ENCODE measurements around the gene VRK1. TPM values are rescaled to one million over a fixed set of nuclear protein-coding genes. Genes with fewer than 3 reads are reported as not detected.

The VRK1 gene
- total and polyA plus RNA-seq, 4 experiments from 2014 or later, result 33.4 to 55.6 (median 40.6) TPM

- no peaks in the 10 kb centered on the region for H3K4me1 ChIP-seq (ENCODE audit: insufficient read depth, low read length)
- ChIA-PET POLR2A (ENCODE audit: partially characterized antibody) (no interaction called here), CTCF (ENCODE audit: partially characterized antibody) (no interaction called here)
- H3K36me3 ChIP-seq (ENCODE audit: insufficient read depth, low read length), result no peaks in the 10 kb centered on the region
- H3K27ac ChIP-seq (ENCODE audit: low read depth, low read length), result no peak overlapping the region
- Mint-ChIP-seq H3K27me3 (no peaks in the 10 kb centered on the region), H3K27ac (no peak overlapping the region), H3K4me3 (no peak overlapping the region), H3K36me3 (peaks cover 48 to 62% of the 10 kb centered on the region in 2 donors), H3K4me1 (peaks cover 0 to 4% (median 1%) of the 10 kb centered on the region in 4 donors), H3K9me3 (peaks cover 0 to 2% (median 0%) of the 10 kb centered on the region in 8 donors)
- intact Hi-C loops (cut with micrococcal nuclease), result no loop called here
- H3K27me3 ChIP-seq (ENCODE audit: insufficient read depth, low read length), result no peaks in the 10 kb centered on the region
- DNase-seq, result no peak
- H3K9me3 ChIP-seq (ENCODE audit: control insufficient read depth in 1 of 2, low read length in 2 of 2), result no peaks in the 10 kb centered on the region
- H3K4me3 ChIP-seq (ENCODE audit: low read length in 2 of 2), result no peak overlapping the region
Observed at GRCh38 chr14:96838449-96838848, 41.3 kb downstream of the VRK1 start.

- Histone ChIP-seq H3K27me3 (ENCODE audit: insufficient read depth, low read length) (no peaks in the 10 kb centered on the region), H3K4me1 (ENCODE audit: insufficient read depth, low read length) (no peaks in the 10 kb centered on the region), H3K36me3 (ENCODE audit: insufficient read depth, low read length) (no peaks in the 10 kb centered on the region), H3K27ac (ENCODE audit: low read depth, low read length) (no peak overlapping the region), H3K4me3 (ENCODE audit: low read length in 2 of 2) (no peak overlapping the region), H3K9me3 (ENCODE audit: control insufficient read depth in 1 of 2, low read length in 2 of 2) (no peaks in the 10 kb centered on the region)
- Mint-ChIP-seq H3K4me3 (no peak overlapping the region), H3K27ac (no peak overlapping the region), H3K4me1 (peaks cover 0 to 4% (median 1%) of the 10 kb centered on the region in 4 donors), H3K27me3 (no peaks in the 10 kb centered on the region), H3K36me3 (peaks cover 45 to 55% of the 10 kb centered on the region in 2 donors), H3K9me3 (peaks cover 0 to 2% (median 0%) of the 10 kb centered on the region in 8 donors)
- ChIA-PET CTCF (ENCODE audit: partially characterized antibody) (no interaction called here), POLR2A (ENCODE audit: partially characterized antibody) (no interaction called here)
- no peak for DNase-seq
- intact Hi-C loops (cut with micrococcal nuclease), result no loop called here
Observed at GRCh38 chr14:96839251-96839650, 42.1 kb downstream of the VRK1 start.

- H3K4me3 ChIP-seq (ENCODE audit: low read length in 2 of 2), result no peak overlapping the region
- Mint-ChIP-seq H3K27ac (no peak overlapping the region), H3K27me3 (no peaks in the 10 kb centered on the region), H3K4me3 (no peak overlapping the region), H3K36me3 (peaks cover 41 to 44% of the 10 kb centered on the region in 2 donors), H3K9me3 (peaks cover 0 to 2% (median 0%) of the 10 kb centered on the region in 8 donors), H3K4me1 (peaks cover 0 to 5% (median under 1%) of the 10 kb centered on the region in 4 donors)
- POLR2A ChIA-PET (ENCODE audit: partially characterized antibody), result no interaction called here
- no peak for DNase-seq
- intact Hi-C loops (cut with micrococcal nuclease), result no loop called here
- H3K27ac ChIP-seq (ENCODE audit: low read depth, low read length), result no peak overlapping the region
- H3K4me1 ChIP-seq (ENCODE audit: insufficient read depth, low read length), result no peaks in the 10 kb centered on the region
- no peaks in the 10 kb centered on the region for H3K27me3 ChIP-seq (ENCODE audit: insufficient read depth, low read length)
- peaks cover 10% of the 10 kb centered on the region for H3K36me3 ChIP-seq (ENCODE audit: insufficient read depth, low read length)
- CTCF ChIA-PET (ENCODE audit: partially characterized antibody), result interaction anchor here (2.5 kb wide), 1 partner anchor 10 kb away, joined by 11 read pairs; no protein-coding TSS in a partner anchor
- no peaks in the 10 kb centered on the region for H3K9me3 ChIP-seq (ENCODE audit: control insufficient read depth in 1 of 2, low read length in 2 of 2)
Observed at GRCh38 chr14:96843137-96843536, 46.0 kb downstream of the VRK1 start.

- no peak for DNase-seq
- Mint-ChIP-seq H3K9me3 (no peaks in the 10 kb centered on the region), H3K36me3 (peaks cover 38 to 42% of the 10 kb centered on the region in 2 donors), H3K4me1 (peaks cover 0 to 6% (median 0%) of the 10 kb centered on the region in 4 donors), H3K4me3 (no peak overlapping the region), H3K27ac (peak overlapping the region in 1 of 7 donors; percentile 24), H3K27me3 (no peaks in the 10 kb centered on the region)
- POLR2A ChIA-PET (ENCODE audit: partially characterized antibody), result no interaction called here
- CTCF ChIA-PET (ENCODE audit: partially characterized antibody), result no interaction called here
- Histone ChIP-seq H3K4me1 (ENCODE audit: insufficient read depth, low read length) (no peaks in the 10 kb centered on the region), H3K4me3 (ENCODE audit: low read length in 2 of 2) (no peak overlapping the region), H3K27me3 (ENCODE audit: insufficient read depth, low read length) (no peaks in the 10 kb centered on the region), H3K27ac (ENCODE audit: low read depth, low read length) (no peak overlapping the region), H3K9me3 (ENCODE audit: control insufficient read depth in 1 of 2, low read length in 2 of 2) (no peaks in the 10 kb centered on the region), H3K36me3 (ENCODE audit: insufficient read depth, low read length) (peaks cover 13% of the 10 kb centered on the region)
- intact Hi-C loops (cut with micrococcal nuclease), result no loop called here
Observed at GRCh38 chr14:96844857-96845570, 47.8 kb downstream of the VRK1 start.

GRCh38 chr14:96847451-96847850, 50.3 kb downstream of the VRK1 start:
- POLR2A ChIA-PET (ENCODE audit: partially characterized antibody), result no interaction called here
- peaks cover 13% of the 10 kb centered on the region for H3K36me3 ChIP-seq (ENCODE audit: insufficient read depth, low read length)
- no peaks in the 10 kb centered on the region for H3K27me3 ChIP-seq (ENCODE audit: insufficient read depth, low read length)
- Mint-ChIP-seq H3K4me1 (peaks cover 0 to 6% (median 2%) of the 10 kb centered on the region in 4 donors), H3K27ac (no peak overlapping the region), H3K36me3 (peaks cover 27 to 34% of the 10 kb centered on the region in 2 donors), H3K4me3 (no peak overlapping the region), H3K9me3 (no peaks in the 10 kb centered on the region), H3K27me3 (no peaks in the 10 kb centered on the region)
- no peak overlapping the region for H3K4me3 ChIP-seq (ENCODE audit: low read length in 2 of 2)
- H3K27ac ChIP-seq (ENCODE audit: low read depth, low read length), result no peak overlapping the region
- DNase-seq, result no peak
- intact Hi-C loops (cut with micrococcal nuclease), result no loop called here
- no peaks in the 10 kb centered on the region for H3K9me3 ChIP-seq (ENCODE audit: control insufficient read depth in 1 of 2, low read length in 2 of 2)
- no peaks in the 10 kb centered on the region for H3K4me1 ChIP-seq (ENCODE audit: insufficient read depth, low read length)
- CTCF ChIA-PET (ENCODE audit: partially characterized antibody), result no interaction called here

GRCh38 chr14:96848011-96848410, 50.8 kb downstream of the VRK1 start:
- Histone ChIP-seq H3K27me3 (ENCODE audit: insufficient read depth, low read length) (no peaks in the 10 kb centered on the region), H3K9me3 (ENCODE audit: control insufficient read depth in 1 of 2, low read length in 2 of 2) (no peaks in the 10 kb centered on the region), H3K4me3 (ENCODE audit: low read length in 2 of 2) (no peak overlapping the region), H3K27ac (ENCODE audit: low read depth, low read length) (no peak overlapping the region), H3K36me3 (ENCODE audit: insufficient read depth, low read length) (peaks cover 13% of the 10 kb centered on the region), H3K4me1 (ENCODE audit: insufficient read depth, low read length) (no peaks in the 10 kb centered on the region)
- no peak overlapping the region for H3K27ac Mint-ChIP-seq
- no peaks in the 10 kb centered on the region for H3K9me3 Mint-ChIP-seq
- POLR2A ChIA-PET (ENCODE audit: partially characterized antibody), result no interaction called here
- peaks cover 28 to 37% of the 10 kb centered on the region in 2 donors for H3K36me3 Mint-ChIP-seq
- intact Hi-C loops (cut with micrococcal nuclease), result no loop called here
- H3K4me1 Mint-ChIP-seq, result peaks cover 0 to 10% (median 5%) of the 10 kb centered on the region in 4 donors
- no peak overlapping the region for H3K4me3 Mint-ChIP-seq
- CTCF ChIA-PET (ENCODE audit: partially characterized antibody), result no interaction called here
- no peak for DNase-seq
- no peaks in the 10 kb centered on the region for H3K27me3 Mint-ChIP-seq

GRCh38 chr14:96849733-96850132, 52.6 kb downstream of the VRK1 start:
- H3K9me3 ChIP-seq (ENCODE audit: control insufficient read depth in 1 of 2, low read length in 2 of 2), result no peaks in the 10 kb centered on the region
- H3K4me1 Mint-ChIP-seq, result peaks cover 0 to 10% (median 5%) of the 10 kb centered on the region in 4 donors
- H3K36me3 ChIP-seq (ENCODE audit: insufficient read depth, low read length), result peaks cover 13% of the 10 kb centered on the region
- H3K27ac Mint-ChIP-seq, result peak overlapping the region in 1 of 7 donors; percentile 1
- no peak overlapping the region for H3K4me3 Mint-ChIP-seq
- H3K36me3 Mint-ChIP-seq, result peaks cover 28 to 34% of the 10 kb centered on the region in 2 donors
- no peaks in the 10 kb centered on the region for H3K27me3 Mint-ChIP-seq
- H3K4me3 ChIP-seq (ENCODE audit: low read length in 2 of 2), result no peak overlapping the region
- DNase-seq, result no peak
- POLR2A ChIA-PET (ENCODE audit: partially characterized antibody), result no interaction called here
- H3K9me3 Mint-ChIP-seq, result no peaks in the 10 kb centered on the region
- no peaks in the 10 kb centered on the region for H3K27me3 ChIP-seq (ENCODE audit: insufficient read depth, low read length)
- H3K4me1 ChIP-seq (ENCODE audit: insufficient read depth, low read length), result no peaks in the 10 kb centered on the region
- intact Hi-C loops (cut with micrococcal nuclease), result no loop called here
- CTCF ChIA-PET (ENCODE audit: partially characterized antibody), result interaction anchor here (0.9 kb wide), 1 partner anchor 80 kb away, joined by 3 read pairs; no protein-coding TSS in a partner anchor
- no peak overlapping the region for H3K27ac ChIP-seq (ENCODE audit: low read depth, low read length)
